ENCODE data around the gene TRMT1. TPM values are rescaled to one million over a fixed set of nuclear protein-coding genes. Genes with fewer than 3 reads are reported as not detected.
A peak's percentile ranks its signal among the peaks of the same experiment; 100 is the strongest.

The TRMT1 gene
- total RNA-seq, 4 donors from 2014 or later: 27.1 to 71.8 (median 28.3) TPM

GRCh38 chr19:13069415-13070359 lies 46.9 kb downstream of the TRMT1 start:
- Histone ChIP-seq H3K9me3 (no peaks in the 10 kb centered on the region), H3K27ac (no peak overlapping the region), H3K4me1 (peaks cover 0 to 50% (median 3%) of the 10 kb centered on the region in 4 donors), H3K27me3 (no peaks in the 10 kb centered on the region), H3K4me3 (no peak overlapping the region), H3K36me3 (peaks cover 0 to 12% (median 0%) of the 10 kb centered on the region in 3 donors)
- no peak for TF ChIP-seq POLR2A (IDR thresholded peaks at IDR 0.05)
- TF ChIP-seq, protein P1, sequence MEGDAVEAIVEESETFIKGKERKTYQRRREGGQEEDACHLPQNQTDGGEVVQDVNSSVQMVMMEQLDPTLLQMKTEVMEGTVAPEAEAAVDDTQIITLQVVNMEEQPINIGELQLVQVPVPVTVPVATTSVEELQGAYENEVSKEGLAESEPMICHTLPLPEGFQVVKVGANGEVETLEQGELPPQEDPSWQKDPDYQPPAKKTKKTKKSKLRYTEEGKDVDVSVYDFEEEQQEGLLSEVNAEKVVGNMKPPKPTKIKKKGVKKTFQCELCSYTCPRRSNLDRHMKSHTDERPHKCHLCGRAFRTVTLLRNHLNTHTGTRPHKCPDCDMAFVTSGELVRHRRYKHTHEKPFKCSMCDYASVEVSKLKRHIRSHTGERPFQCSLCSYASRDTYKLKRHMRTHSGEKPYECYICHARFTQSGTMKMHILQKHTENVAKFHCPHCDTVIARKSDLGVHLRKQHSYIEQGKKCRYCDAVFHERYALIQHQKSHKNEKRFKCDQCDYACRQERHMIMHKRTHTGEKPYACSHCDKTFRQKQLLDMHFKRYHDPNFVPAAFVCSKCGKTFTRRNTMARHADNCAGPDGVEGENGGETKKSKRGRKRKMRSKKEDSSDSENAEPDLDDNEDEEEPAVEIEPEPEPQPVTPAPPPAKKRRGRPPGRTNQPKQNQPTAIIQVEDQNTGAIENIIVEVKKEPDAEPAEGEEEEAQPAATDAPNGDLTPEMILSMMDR (IDR thresholded peaks at IDR 0.05): peak in 1 of 6 experiments; percentile 9
- no peak for DNase-seq

GRCh38 chr19:13068085-13068846 lies 48.3 kb downstream of the TRMT1 start:
- DNase-seq: no peak
- H3K27ac ChIP-seq: peak overlapping the region in 1 of 4 donors; percentile 1
- TF ChIP-seq, protein P1 (IDR thresholded peaks at IDR 0.05): no peak
- TF ChIP-seq POLR2A (IDR thresholded peaks at IDR 0.05): no peak

GRCh38 chr19:13066933-13067807 lies 49.4 kb downstream of the TRMT1 start:
- Histone ChIP-seq H3K4me1 (peaks cover 0 to 56% (median 3%) of the 10 kb centered on the region in 4 donors), H3K27ac (peak overlapping the region in 2 of 4 donors; percentile 29 to 30)

More at GRCh38 chr19:13068085-13068846, 48.3 kb downstream of the TRMT1 start:
- Histone ChIP-seq H3K4me3 (no peak overlapping the region), H3K36me3 (no peaks in the 10 kb centered on the region), H3K27me3 (no peaks in the 10 kb centered on the region), H3K9me3 (no peaks in the 10 kb centered on the region), H3K4me1 (peaks cover 0 to 56% (median 3%) of the 10 kb centered on the region in 4 donors)

GRCh38 chr19:13066226-13066625 lies 50.3 kb downstream of the TRMT1 start:
- Histone ChIP-seq H3K27me3 (no peaks in the 10 kb centered on the region), H3K27ac (no peak overlapping the region), H3K4me3 (no peak overlapping the region), H3K4me1 (peaks cover 3 to 65% (median 6%) of the 10 kb centered on the region in 4 donors), H3K36me3 (no peaks in the 10 kb centered on the region), H3K9me3 (no peaks in the 10 kb centered on the region)
- TF ChIP-seq, protein P1 (IDR thresholded peaks at IDR 0.05): no peak
- no peak for TF ChIP-seq POLR2A (IDR thresholded peaks at IDR 0.05)
- no peak for DNase-seq

More at GRCh38 chr19:13066933-13067807, 49.4 kb downstream of the TRMT1 start:
- DNase-seq: no peak
- TF ChIP-seq, protein P1 (IDR thresholded peaks at IDR 0.05): no peak
- no peak for TF ChIP-seq POLR2A (IDR thresholded peaks at IDR 0.05)
- Histone ChIP-seq H3K4me3 (no peak overlapping the region), H3K27me3 (no peaks in the 10 kb centered on the region), H3K9me3 (no peaks in the 10 kb centered on the region), H3K36me3 (no peaks in the 10 kb centered on the region)

- peak overlapping the region in 1 of 4 donors; percentile 37 for H3K27ac ChIP-seq
- TF ChIP-seq POLR2A (IDR thresholded peaks at IDR 0.05): no peak
- TF ChIP-seq, protein P1 (IDR thresholded peaks at IDR 0.05): no peak
- no peaks in the 10 kb centered on the region for H3K27me3 ChIP-seq
- H3K9me3 ChIP-seq: no peaks in the 10 kb centered on the region
- no peak for DNase-seq
- no peaks in the 10 kb centered on the region for H3K36me3 ChIP-seq
- peaks cover 7 to 69% (median 12%) of the 10 kb centered on the region in 4 donors for H3K4me1 ChIP-seq
- H3K4me3 ChIP-seq: no peak overlapping the region
Observed at GRCh38 chr19:13064092-13064489, 52.4 kb downstream of the TRMT1 start.

Data from Peyer's patch (tissue), 4 donors.